Stimulated activated CD8-positive, alpha-beta memory T cell treated with anti-CD3 and anti-CD28 coated beads, Interleukin-12 subunit alpha, Interleukin-12 subunit beta, amount 100 ng/mL, for 24 hours (primary cell): ENCODE data around the gene DISP2.

Experiments used
- DNase-seq: peaks from one replicate; pipeline ENCODE4 v3.0.0-alpha.2; 2020; ENCODE audit errors: extremely low read depth

DISP2 gene

DNA sequence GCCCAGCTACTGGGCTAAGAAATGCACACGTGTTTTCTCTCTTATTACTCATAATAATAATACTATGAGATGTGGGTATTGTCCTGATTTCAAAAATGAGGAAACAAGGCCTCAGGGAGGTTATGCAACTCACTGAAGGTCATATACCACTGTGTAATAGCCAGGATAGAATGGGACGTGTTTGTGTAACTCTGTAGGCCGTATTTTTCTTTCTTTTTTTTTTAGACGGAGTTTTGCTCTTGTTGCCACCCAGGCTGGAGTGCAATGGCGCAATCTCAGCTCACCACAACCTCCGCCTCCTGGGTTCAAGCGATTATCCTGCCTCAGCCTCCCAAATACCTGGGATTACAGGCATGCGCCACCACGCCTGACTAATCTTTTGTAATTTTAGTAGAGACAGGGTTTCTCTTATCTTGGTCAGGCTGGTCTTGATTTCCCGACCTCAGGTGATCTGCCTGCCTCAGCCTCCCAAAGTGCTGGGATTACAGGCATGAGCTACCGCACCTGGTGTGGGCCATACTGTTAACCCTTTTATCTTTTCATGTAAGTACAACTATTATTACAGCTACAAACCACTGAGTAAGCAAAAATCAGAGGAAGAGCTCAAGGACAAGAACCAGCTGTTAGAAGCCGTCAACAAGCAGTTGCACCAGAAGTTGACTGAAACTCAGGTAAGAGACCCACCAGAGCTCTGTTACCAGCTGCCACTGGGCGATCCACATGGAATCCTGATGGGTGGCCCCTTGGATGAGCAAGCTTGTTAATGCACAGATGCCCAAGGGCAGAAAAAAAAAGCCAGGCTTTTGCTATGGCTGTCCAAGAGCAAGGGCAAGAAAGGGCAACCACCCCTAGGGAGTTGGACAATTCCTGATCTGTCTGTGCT, 31.2 kb downstream of the DISP2 start:
- DNase-seq: no peak

DNA sequence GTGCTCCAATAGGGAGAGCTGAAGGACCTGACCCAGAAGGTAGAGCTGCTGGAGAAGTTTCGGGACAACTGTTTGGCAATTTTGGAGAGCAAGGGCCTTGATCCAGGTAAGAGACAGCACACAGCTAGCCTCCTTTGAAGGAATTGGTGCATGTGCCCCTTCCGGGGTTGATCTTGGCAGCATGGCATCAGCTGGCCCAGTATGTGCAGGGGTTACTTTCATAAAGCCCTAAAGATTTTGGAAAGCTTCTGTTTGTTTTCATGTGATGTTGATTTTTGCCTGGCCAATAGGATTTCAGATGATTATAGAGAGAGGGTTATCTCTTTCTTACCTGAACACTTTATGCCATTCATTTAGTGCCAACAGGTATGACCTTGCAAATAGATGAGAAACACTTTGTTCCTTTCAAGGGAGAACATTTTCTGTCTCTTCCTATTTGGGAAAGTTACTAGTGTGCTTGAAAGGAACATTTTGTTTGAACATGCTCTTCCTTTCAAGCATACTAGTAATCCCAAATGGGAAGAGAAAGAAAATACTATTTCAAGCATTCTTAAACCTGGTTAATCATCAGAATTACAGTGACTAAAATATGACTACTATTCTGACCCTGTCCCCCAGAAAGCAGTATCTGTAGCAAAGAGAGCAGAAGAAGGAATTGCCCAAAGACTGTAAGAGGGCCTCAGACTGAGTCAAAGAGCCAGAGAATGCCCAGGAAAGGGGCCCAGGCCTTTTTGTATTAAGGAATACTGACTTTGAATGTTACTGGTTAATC, 32.0 kb downstream of the DISP2 start:
- no peak for DNase-seq

DNA sequence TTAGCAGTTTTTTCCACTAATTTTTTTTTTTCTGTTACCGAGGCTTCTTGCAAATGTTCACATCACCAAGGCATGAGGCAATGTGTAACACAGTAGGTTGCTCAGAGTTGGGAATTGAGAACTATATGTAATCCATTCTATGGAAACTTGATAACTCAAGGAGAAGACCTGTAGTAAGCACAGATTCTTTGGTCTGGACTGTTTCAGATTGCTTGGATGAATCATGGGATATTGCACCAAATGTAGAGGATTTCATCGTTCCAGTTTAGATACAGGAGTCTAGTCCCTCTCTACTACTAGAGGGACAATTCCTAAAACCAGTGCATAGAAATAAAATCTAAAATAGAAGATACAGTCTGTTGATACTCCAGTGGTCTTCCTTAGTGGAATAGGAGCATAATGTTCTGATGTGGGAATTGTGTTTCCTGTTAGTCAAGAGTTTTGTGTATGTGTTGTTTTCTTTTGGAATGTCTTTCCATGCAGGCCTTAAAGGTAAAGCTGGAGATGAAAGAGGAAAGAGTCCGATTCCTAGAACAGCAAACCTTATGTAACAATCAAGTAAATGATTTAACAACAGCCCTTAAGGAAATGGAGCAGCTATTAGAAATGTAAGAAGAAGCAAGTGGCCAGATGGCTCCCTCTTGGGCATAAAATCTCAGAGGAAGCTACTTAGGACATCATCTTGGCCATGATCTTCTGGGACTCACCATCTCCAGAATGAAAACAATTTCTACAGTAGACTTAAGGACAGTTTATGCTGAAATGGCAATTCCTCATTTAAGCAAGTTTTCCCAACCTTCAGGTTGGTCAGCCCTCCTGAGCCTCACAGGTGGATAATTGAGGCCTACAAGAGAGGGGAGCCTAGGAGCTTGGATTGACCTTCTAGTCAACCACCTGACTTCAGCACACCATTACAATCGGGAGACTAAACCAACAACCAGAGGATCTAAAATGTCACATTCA, 35.2 kb downstream of the DISP2 start:
- DNase-seq: no peak

DNA sequence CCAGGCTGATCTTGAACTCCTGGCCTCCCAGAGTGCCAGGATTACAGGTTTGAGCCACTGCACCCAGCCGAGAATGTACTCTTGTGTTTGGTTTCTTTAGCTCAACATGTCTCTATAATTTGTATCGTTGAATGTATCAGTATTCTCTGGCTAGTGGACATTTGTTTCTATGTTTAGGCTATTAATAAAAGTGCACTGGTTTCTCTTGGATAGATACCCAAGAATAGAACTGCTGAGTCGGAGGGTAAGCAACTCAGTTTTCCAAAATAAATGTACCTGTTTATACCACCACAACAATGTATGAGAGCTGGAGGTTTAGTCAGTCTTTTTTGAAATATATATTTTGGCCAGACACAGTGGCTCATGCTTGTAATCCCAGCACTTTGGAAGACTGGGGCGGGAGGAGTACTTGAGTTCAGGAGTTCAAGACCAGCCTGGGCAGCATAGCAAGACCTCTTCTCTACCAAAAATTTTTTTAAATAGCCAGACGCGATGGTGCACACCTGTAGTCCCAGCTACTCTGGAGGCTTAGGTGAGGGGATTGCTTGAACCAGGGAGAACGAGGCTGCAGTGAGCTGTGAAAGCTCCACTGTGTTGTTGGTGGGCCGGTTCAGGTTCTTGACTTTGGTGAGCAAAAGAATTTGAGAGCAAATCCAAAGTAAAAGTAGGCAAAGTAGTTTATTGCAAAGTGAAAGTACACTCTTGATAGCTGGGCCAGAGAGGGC, 39.8 kb downstream of the DISP2 start:
- no peak for DNase-seq

DNA sequence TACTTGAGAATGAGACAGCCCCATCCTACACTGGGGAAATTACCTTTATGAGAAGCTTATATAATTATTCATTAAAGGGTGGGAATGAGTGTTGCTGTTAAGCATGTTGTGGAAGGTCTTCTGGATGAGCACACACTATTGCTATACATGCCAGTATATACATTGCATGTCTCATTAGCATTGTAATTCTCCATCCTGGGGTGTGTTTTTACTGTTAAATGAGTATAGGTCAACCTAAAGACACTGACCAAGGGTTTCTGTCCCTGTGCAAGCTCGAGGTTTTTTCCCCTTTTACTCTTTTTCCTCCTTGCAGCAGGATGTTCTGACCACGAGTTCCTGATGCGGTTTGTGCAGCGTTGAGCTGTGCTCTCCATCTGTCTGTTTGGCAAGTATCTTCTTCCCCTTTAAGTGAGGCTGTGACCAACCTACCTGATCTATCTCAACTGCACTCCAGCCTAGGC, 40.4 kb downstream of the DISP2 start:
- DNase-seq: no peak

DNA sequence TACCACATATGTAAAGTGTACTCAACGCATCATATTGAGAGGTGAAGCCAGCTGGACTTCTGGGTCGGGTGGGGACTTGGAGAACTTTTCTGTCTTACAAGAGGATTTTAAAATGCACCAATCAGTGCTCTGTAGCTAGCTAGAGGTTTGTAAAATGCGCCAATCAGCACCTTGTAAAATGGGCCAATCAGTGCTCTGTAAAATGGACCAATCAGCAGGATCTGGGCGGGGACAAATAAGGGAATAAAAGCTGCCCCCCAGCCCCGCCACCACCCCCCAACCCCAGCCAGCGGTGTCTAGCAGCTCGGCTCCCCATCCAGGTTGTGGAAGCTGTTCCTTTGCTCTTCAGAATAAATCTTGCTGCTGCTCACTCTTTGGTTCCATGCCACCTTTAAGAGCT, 41.4 kb downstream of the DISP2 start:
- DNase-seq: no peak

DNA sequence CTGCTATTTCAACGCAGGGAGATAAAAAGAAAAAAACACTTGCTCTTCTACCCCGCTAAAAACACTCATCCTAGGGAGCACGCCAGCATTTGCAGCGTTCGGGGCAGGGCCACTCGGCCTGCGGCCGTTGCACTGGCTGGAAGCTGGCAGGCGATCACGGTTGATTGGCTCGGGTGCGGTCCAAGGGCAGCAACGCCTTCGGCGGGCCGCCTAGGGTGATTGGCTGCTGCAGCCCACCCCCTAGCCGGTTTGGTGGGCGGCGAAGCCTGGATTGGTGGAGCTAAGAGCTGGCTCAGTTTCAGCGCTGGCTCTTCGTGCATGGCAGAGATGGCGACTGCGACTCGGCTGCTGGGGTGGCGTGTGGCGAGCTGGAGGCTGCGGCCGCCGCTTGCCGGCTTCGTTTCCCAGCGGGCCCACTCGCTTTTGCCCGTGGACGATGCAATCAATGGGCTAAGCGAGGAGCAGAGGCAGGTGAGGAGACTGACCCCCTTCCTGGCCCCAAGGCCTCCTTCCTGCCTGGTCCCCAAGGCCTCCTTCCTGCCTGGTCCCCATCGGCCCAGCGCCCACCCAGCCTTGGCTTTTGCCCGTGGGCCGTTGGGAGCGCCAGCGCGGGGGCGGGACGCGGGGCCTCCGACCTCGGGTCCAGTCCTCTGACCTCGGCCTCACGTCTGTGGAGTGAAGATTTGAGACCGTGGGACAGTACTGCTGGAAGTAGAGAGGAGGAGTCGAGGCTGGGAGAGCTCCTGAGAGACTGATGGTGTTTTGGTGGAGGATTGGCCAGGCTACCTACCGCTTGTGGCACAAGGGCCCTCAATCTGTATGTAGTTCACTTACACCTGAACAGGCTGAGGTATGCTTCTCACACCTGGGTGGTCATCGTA, 47.7 kb downstream of the DISP2 start, which contains the start of gene IVD:
Gene IVD, plus strand, starts transcription at position 295 of the 881 bp plus-strand sequence. Its CDS starts 33 bp downstream, at position 328.
- DNase-seq: peak; percentile 90

DNA sequence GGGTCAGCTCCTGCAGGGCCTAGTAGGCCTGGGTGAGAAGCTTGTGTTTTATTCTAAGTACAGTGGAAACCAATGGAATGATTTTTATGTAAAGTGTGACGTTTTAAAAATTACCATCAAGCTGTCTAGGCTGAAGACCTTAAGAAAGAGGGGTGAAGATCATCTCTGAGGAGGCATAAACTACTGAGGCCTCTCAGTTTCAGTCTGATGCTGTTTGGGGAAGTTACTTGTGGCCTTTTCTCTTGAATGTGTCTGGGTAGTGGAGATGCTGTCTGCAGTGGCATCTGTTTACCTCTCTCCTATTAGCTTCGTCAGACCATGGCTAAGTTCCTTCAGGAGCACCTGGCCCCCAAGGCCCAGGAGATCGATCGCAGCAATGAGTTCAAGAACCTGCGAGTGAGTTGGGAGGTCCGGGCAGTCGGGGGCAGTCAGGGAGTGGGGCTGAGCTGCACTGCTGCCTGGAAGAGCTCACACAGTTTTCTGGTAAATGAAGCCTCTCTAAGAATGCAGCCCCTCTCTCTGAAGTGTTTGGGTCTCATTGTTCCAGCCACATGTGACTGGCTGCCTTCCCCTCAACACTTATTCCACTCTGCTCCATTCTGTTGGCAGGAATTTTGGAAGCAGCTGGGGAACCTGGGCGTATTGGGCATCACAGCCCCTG, 49.4 kb downstream of the DISP2 start:
- DNase-seq: no peak

DNA sequence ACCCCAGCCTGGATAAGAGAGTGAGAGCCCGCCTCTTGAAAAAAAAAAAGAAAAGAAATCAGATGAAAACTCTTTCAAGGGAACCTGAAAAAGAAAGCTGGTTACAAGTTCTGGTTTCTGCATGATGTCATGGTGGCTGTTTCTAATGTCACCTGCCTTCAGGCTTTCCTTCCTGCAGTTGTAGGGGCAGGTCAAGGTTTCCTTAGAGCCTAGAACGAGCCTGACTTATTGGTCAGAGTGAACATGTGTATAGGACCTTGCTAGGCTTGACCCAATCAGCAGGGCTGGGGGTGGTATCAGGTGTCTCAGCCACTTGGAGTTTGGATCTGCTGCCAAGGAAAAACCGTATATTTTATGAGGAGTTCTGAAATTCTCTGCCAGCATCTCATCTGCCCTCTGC, 51.3 kb downstream of the DISP2 start:
- DNase-seq: no peak

DNA sequence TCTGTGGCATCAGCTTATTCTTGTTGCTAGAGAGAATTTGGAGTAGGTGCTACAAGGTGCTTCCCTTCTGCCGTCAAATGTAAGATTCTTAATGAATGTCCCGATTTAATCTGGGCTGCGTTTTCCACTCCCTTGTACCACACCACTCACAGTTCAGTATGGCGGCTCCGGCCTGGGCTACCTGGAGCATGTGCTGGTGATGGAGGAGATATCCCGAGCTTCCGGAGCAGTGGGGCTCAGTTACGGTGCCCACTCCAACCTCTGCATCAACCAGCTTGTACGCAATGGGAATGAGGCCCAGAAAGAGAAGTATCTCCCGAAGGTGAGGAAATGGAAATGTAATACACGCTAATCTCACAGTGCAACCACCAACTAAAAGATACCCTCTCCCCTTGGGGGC, 52.5 kb downstream of the DISP2 start:
- DNase-seq: no peak

DNA sequence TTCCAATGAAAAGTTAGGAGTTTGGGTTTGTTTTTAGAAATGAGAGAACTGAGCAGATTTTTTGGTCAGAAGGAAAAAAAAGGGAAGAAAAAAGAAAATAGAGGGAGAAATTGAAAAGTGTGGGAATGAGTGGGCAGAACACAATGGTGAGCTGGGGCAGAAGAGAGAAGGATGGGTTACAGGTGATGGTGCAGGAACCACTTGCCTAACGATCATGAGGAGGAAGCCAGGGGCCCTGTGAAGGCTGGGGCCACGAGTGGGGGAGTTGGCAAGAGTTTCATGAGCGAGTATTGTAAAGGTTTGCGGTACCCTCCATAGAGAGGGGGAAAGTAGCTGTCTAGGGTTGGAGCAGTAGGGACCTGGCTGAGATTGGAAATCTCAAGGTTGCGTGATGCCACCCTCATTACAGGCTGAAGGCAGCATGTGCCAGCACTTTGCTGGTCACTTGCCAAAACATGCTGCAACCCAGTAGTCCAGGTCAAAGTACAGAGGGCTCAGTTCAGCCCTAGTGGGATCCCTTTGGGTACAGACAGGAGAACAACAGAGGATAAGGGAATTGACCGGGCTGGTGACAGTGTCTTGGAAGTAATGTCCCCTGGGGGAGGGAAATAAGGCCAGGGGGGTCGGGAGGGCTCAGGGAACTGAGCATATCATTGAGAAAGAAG, 54.2 kb downstream of the DISP2 start:
- DNase-seq: no peak

DNA sequence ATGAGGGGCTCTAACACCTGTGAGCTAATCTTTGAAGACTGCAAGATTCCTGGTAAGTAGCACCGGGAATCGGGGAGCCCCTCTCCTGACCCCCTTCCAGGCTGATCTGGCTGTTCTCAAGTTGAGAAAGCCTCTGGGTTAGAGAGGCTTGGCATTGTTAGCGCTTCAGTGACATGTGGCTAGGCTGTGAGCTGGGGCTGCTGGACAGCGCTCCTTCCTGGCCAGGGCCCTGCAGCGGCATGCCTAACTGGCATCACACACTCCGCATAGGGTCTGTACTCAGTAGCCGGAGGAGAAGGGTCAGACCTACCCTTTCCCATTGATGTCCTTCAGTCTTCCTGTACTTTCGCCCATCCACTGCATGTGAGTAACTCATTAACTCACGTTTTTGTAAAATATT, 55.0 kb downstream of the DISP2 start:
- DNase-seq: no peak

DNA sequence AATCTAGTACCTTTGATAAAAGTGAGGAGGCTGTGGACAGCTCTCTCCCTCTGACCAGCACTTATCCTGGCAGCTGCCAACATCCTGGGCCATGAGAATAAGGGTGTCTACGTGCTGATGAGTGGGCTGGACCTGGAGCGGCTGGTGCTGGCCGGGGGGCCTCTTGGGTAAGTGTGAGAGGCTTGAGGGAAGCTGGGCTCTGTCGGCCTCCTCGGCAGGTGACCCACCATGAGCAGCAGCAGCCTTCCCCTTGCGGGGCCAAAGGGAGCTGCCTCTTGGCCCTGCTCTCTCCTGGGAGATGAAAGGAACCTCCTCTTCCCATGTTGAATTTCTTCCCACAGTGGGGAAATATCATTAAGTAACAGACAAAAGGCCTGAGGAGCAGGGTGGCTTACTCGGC, 56.8 kb downstream of the DISP2 start:
- no peak for DNase-seq

DNA sequence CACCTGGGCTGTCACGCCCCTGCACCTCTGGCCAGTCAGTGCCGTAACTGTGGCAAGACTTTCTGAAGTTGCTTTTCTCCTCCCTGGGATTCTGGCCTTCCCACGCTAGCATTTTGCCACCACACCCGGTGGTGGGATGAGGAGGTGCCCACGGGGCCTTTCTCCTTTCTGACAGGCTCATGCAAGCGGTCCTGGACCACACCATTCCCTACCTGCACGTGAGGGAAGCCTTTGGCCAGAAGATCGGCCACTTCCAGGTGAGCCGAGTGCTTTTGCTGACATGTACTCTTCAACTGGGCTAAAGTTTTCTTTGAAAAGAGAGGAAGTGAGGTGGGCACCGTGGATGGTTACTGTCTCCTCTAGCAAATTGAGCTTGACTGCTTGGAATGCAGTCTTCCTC, 57.2 kb downstream of the DISP2 start:
- no peak for DNase-seq

DNA sequence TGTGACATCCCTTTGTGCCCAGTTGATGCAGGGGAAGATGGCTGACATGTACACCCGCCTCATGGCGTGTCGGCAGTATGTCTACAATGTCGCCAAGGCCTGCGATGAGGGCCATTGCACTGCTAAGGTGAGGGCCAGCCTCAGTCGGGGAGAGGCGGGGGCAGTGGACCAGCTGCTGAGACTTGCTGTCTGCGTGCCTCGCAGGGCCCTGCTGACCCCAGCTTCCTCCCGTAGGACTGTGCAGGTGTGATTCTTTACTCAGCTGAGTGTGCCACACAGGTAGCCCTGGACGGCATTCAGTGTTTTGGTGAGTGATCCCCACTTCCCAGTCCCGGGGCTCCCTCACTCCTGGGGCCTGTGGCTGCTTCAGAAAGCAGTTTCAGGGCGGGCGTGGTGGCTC, 58.0 kb downstream of the DISP2 start:
- DNase-seq: no peak

DNA sequence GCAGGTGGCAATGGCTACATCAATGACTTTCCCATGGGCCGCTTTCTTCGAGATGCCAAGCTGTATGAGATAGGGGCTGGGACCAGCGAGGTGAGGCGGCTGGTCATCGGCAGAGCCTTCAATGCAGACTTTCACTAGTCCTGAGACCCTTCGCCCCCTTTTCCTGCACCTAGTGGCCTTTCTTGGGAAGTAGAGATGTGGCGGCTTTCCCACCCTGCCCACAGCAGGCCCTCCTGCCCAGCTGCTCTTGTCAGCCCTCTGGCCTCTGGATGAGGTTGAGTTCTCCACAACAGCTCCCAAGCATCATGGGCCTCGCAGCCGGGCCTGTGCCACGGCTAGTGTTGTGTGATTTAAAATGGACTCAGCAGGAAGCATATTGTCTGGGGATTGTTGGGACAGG, 60.1 kb downstream of the DISP2 start:
- DNase-seq: no peak

DNA sequence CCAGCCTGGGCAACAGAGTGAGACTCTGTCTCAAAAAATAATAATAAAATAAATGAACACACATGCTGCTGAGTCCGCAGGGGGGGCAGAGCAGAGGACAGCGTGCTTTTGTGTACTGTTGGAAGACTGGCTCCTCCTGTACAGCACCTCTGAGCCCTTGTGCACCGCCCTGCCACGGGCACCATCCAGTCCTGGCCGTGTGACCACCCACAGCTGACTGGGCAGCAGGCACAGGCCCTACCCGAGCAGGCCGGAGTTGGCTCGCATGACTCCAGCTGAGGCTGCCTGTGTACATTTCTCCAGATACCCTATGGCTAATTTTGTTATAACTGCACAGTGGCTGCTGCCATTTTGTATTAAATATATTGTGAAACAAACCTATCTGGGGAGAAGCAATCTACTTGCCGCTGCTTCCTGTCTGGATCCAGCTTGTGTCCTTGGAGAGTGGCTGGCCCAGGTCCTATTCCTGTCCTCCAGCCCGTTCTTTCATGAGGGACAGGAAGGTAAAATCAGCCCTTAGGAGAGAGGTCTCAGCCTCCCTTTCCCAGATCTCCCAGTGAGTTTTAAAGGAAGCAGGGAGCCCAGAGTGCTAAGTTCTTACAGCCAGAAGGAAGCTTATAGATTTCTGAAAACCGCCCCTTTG, 62.2 kb downstream of the DISP2 start:
- DNase-seq: no peak

DNA sequence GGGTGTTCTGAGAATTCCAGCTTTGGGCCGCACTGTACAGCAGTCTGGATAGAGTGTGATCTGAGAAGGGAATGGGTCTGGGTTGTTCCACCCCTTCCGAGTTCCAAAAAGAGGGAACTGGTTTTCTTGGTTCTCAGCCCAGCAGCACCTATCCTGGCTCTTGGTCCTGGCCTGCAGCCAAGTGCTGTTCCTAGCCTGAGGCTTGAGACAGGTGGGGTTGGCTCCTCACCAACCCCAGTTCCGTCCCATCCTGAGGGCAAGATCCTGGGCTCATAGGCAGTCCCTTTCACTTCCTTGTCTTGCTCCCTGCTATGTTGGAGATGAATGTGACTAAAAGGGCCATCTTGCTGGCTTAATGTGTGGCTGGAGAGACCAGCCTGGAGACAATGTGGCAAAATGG, 62.8 kb downstream of the DISP2 start:
- no peak for DNase-seq
